GM10266 (cell line): ENCODE data around the gene SEC14L1.

Source experiments
- DNase-seq: peaks from one replicate; pipeline ENCODE4 v3.0.0; 2012; ENCODE audit errors: extremely low spot score
- TF ChIP-seq, protein P1 (sequence below): IDR thresholded peaks from 2 replicates; pipeline ENCODE4 v1.5.1; 2012; ENCODE audit warnings: mild to moderate bottlenecking, low read depth; ENCODE audit not compliant: control insufficient read depth, insufficient read depth; ENCODE audit errors: missing control alignments

Gene SEC14L1

DNA sequence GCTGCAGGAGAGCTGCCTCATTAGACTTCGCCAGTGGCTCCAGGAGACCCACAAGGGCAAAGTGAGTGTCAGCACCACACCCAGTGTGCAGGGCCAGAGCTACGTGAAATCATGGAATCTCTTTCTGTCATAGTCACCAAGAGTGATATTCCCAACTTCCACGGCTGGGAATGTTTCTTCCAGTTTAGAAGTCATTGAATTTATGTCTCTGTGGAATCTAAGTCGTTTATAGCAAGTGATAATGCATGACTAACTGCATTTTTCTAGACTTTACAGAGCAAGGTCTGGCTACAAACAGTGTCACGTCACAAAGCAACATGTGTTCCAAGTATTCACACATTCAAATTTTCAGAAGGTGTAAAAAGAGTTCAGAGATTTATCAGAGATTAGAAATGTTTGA, 55.5 kb downstream of the SEC14L1 start:
- TF ChIP-seq, protein P1, sequence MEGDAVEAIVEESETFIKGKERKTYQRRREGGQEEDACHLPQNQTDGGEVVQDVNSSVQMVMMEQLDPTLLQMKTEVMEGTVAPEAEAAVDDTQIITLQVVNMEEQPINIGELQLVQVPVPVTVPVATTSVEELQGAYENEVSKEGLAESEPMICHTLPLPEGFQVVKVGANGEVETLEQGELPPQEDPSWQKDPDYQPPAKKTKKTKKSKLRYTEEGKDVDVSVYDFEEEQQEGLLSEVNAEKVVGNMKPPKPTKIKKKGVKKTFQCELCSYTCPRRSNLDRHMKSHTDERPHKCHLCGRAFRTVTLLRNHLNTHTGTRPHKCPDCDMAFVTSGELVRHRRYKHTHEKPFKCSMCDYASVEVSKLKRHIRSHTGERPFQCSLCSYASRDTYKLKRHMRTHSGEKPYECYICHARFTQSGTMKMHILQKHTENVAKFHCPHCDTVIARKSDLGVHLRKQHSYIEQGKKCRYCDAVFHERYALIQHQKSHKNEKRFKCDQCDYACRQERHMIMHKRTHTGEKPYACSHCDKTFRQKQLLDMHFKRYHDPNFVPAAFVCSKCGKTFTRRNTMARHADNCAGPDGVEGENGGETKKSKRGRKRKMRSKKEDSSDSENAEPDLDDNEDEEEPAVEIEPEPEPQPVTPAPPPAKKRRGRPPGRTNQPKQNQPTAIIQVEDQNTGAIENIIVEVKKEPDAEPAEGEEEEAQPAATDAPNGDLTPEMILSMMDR, result no peak
- DNase-seq, result no peak

- TF ChIP-seq, protein P1, result no peak
- no peak for DNase-seq
Observed at GRCh38 chr17:77197115-77197514, 56.3 kb downstream of the SEC14L1 start.

- DNase-seq, result no peak
- TF ChIP-seq, protein P1, result no peak
Observed at GRCh38 chr17:77200711-77201110, 59.9 kb downstream of the SEC14L1 start.

DNA sequence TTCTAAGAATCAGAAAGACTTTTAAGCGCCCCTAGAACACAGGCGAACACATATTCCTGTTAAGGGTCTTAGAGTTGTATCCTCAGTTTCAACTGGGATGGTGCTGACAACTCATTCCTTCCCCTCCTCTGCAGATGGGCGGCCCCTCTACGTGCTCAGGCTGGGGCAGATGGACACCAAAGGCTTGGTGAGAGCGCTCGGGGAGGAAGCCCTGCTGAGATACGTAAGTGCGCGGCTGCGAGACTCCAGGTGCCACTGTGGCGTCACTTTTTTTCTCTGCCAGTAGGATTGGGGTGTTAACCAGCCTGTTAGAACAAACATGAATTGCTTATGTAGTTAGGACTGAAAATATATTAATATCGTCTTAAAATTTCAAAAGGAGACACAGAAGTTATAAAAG, 62.7 kb downstream of the SEC14L1 start:
- TF ChIP-seq, protein P1, result no peak
- DNase-seq, result no peak

- no peak for DNase-seq
- TF ChIP-seq, protein P1, result no peak
Observed at GRCh38 chr17:77203846-77204245, 63.1 kb downstream of the SEC14L1 start.

- TF ChIP-seq, protein P1, result no peak
- DNase-seq, result no peak
Observed at GRCh38 chr17:77204536-77204935, 63.8 kb downstream of the SEC14L1 start.

DNA sequence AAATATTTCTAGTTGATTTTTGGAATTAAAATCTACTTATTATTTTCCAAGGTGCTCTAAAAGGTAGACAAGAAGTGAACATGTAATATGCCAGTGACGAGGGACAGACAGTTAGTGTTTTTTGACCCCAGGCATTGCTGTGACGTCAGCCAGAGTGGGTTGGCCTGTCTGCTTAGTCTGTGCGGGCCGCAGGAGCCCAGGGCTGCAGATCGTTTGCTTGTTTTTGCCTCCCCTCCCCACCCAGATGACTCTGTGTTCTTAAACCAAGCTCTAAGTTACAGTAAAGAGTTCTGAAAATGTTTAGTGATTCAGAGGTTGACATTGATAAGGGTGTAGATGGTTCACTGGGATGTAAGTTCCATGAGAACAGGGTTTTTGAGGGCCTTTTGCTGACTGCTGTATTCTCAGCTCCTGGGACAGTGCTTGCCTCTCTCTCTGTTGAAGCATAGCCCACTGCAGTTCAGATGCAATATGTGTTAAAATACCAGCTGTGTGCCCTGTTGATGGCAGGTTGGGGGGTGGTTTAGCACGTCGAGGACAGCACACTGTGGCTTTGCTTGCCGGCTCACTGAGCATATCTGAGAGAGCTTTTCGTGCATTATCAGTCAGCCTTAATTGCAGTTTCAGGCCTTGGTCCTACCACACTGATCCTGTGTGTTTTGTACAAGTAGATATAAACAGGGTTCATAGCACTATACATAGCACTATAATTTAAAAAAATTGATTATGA, 64.8 kb downstream of the SEC14L1 start:
- TF ChIP-seq, protein P1, result no peak
- DNase-seq, result no peak
